WTC11 (cell line): ENCODE results near the gene ERGIC3. TPM values are rescaled to one million over a fixed set of nuclear protein-coding genes. Genes with fewer than 3 reads are reported as not detected.

Source experiments
- ATAC-seq: fragments of 200-7000 bp; cut with Tn5 transposase; 2 replicates; pipeline ENCODE4 v1.10.0; 2021; ENCODE audit warnings: mild to moderate bottlenecking, moderate library complexity
- CTCF ChIA-PET: fragments of 300-600 bp; sonication (Branson Sonifier 250); formaldehyde crosslinking; loops from one replicate; lab custom pipeline; 2021; ENCODE audit warnings: antibody characterized with exemption; lab: Charles Lee
- POLR2A ChIA-PET: fragments of 350-600 bp; sonication (Branson Sonifier 250); formaldehyde crosslinking; loops from one replicate; lab custom pipeline; 2021; ENCODE audit warnings: antibody characterized with exemption; lab: Charles Lee
- DNase-seq: peaks from one replicate; pipeline ENCODE4 v3.0.0; 2021; ENCODE audit warnings: low spot score
- H3K27ac Mint-ChIP-seq: 2 replicates; pipeline ENCODE4 v1.8.0; 2021; ENCODE audit warnings: mixed read lengths
- H3K27me3 Mint-ChIP-seq: 2 replicates; pipeline ENCODE4 v1.8.0; 2021; ENCODE audit warnings: low read depth, mild to moderate bottlenecking, moderate library complexity, mixed read lengths
- H3K36me3 Mint-ChIP-seq: 2 replicates; pipeline ENCODE4 v1.8.0; 2021; ENCODE audit warnings: mixed read lengths
- H3K4me1 Mint-ChIP-seq: 2 replicates; pipeline ENCODE4 v1.8.0; 2022; ENCODE audit warnings: mixed read lengths
- H3K4me3 Mint-ChIP-seq: 2 replicates; pipeline ENCODE4 v1.8.0; 2021; ENCODE audit warnings: mild to moderate bottlenecking, moderate library complexity, mixed read lengths
- H3K9me3 Mint-ChIP-seq: 2 replicates; pipeline ENCODE4 v1.8.0; 2021; ENCODE audit warnings: mixed read lengths
- ATF1 ChIP-seq: sonication (generic); formaldehyde crosslinking; IDR thresholded peaks from 2 replicates; pipeline ENCODE4 v1.8.1; 2023; ENCODE audit warnings: mild to moderate bottlenecking, moderate library complexity, missing genetic modification reagents
- CREB1 ChIP-seq: sonication (generic); formaldehyde crosslinking; IDR thresholded peaks from 2 replicates; pipeline ENCODE4 v1.8.0; 2023; ENCODE audit warnings: mild to moderate bottlenecking, missing genetic modification reagents
- EMX1 ChIP-seq: fragments of 250-450 bp; sonication (Bioruptor Pico); IDR thresholded peaks from 2 replicates; pipeline ENCODE4 v1.8.0; 2021; ENCODE audit warnings: mild to moderate bottlenecking
- HMGA2 ChIP-seq: fragments of 250-450 bp; sonication (Bioruptor Pico); IDR thresholded peaks from 2 replicates; pipeline ENCODE4 v1.4.0; 2021; ENCODE audit warnings: mild to moderate bottlenecking, moderate library complexity
- JAZF1 ChIP-seq: fragments of 250-450 bp; sonication (Bioruptor Pico); IDR thresholded peaks from 2 replicates; pipeline ENCODE4 v1.9.0; 2021; ENCODE audit warnings: moderate library complexity, mild to moderate bottlenecking, inconsistent platforms
- MXD4 ChIP-seq: fragments of 250-450 bp; sonication (Bioruptor Pico); IDR thresholded peaks from 2 replicates; pipeline ENCODE4 v1.8.0; 2021; ENCODE audit warnings: mild to moderate bottlenecking, moderate library complexity, borderline replicate concordance
- NR1H2 ChIP-seq: sonication (generic); formaldehyde crosslinking; IDR thresholded peaks from 2 replicates; pipeline ENCODE4 v1.9.0; 2021; ENCODE audit warnings: mild to moderate bottlenecking, moderate library complexity, missing genetic modification reagents
- RELA ChIP-seq: sonication (generic); formaldehyde crosslinking; IDR thresholded peaks from 2 replicates; pipeline ENCODE4 v1.8.1; 2022; ENCODE audit warnings: missing genetic modification reagents, mild to moderate bottlenecking, borderline replicate concordance
- ZNF263 ChIP-seq: sonication (generic); formaldehyde crosslinking; IDR thresholded peaks from 2 replicates; pipeline ENCODE4 v1.8.1; 2022; ENCODE audit warnings: low read depth, mild to moderate bottlenecking, moderate library complexity, missing genetic modification reagents
- ZNF317 ChIP-seq: sonication (generic); formaldehyde crosslinking; IDR thresholded peaks from 2 replicates; pipeline ENCODE4 v1.8.1; 2023; ENCODE audit warnings: low read depth, mild to moderate bottlenecking, moderate library complexity, missing genetic modification reagents, borderline replicate concordance
- ZNF396 ChIP-seq: fragments of 250-450 bp; sonication (Bioruptor Pico); IDR thresholded peaks from 2 replicates; pipeline ENCODE4 v1.8.0; 2021; ENCODE audit warnings: mild to moderate bottlenecking, moderate library complexity, borderline replicate concordance
- ZNF671 ChIP-seq: fragments of 250-450 bp; sonication (Bioruptor Pico); IDR thresholded peaks from 2 replicates; pipeline ENCODE4 v1.8.0; 2021; ENCODE audit warnings: mild to moderate bottlenecking
- total RNA-seq: library from RNA; stranded (reverse); gene quantifications from 3 replicates; pipeline ENCODE4 v1.2.3, GENCODE V29; 2021
- TF ChIP-seq, protein P1 (sequence below): fragments of 200-600 bp; IDR thresholded peaks from 2 replicates; pipeline ENCODE4 v1.8.0; 2022; ENCODE audit warnings: antibody characterized with exemption
- TF ChIP-seq, protein P2 (sequence below): sonication (generic); formaldehyde crosslinking; IDR thresholded peaks from 2 replicates; pipeline ENCODE4 v1.8.0; 2022; ENCODE audit warnings: mild to moderate bottlenecking, missing genetic modification reagents
- TF ChIP-seq, protein P3 (sequence below): sonication (generic); formaldehyde crosslinking; conservative IDR thresholded peaks from 2 replicates; pipeline ENCODE4 v1.8.1; 2022; ENCODE audit warnings: mild to moderate bottlenecking, missing genetic modification reagents
- TF ChIP-seq, protein P4 (sequence below): sonication (generic); formaldehyde crosslinking; IDR thresholded peaks from 2 replicates; pipeline ENCODE4 v1.8.0; 2022; ENCODE audit warnings: missing genetic modification reagents
- TF ChIP-seq, protein P5 (sequence below): sonication (generic); formaldehyde crosslinking; IDR thresholded peaks from 2 replicates; pipeline ENCODE4 v1.8.0; 2023; ENCODE audit warnings: mild to moderate bottlenecking, missing genetic modification reagents
- TF ChIP-seq, protein P6 (sequence below): fragments of 250-450 bp; sonication (Bioruptor Pico); conservative IDR thresholded peaks from 2 replicates; pipeline ENCODE4 v1.9.0; 2021; ENCODE audit warnings: mild to moderate bottlenecking
- TF ChIP-seq, protein P7 (sequence below): sonication (generic); formaldehyde crosslinking; IDR thresholded peaks from 2 replicates; pipeline ENCODE4 v1.8.0; 2022; ENCODE audit warnings: mild to moderate bottlenecking, missing genetic modification reagents
- TF ChIP-seq, protein P8 (sequence below): fragments of 250-450 bp; sonication (Bioruptor Pico); IDR thresholded peaks from 2 replicates; pipeline ENCODE4 v2.1.2; 2022; ENCODE audit warnings: mild to moderate bottlenecking, moderate library complexity

ERGIC3 gene
- total RNA-seq, 1 experiment from 2014 or later, result 168 TPM

DNA sequence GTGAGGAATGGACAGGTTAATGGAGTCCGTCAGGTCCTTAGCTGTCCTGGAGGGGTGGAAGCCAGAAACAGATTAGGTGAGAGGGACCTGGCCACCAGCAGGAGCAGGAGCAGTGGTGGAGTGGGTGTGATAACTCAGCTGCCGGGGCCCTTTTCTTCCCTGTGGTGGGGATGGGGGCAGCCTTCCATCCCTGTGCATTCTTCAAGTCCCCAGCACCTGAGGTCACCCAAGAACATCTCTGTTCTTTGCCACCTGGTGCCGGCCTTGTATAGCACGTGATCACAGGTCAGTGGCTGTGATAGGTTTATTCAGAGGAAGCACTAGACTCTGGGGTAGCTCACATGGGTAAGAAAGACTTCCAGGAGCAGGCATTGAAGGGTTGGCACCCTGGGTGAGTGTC is 16.6 kb downstream of the ERGIC3 start:
- CTCF ChIA-PET, result interaction anchor here (0.9 kb wide), 1 partner anchor 58 kb away, joined by 4 read pairs; no protein-coding TSS in a partner anchor
- H3K9me3 Mint-ChIP-seq, result no peaks in the 10 kb centered on the region
- peaks cover 14% of the 10 kb centered on the region; the same call in 1 of the 2 replicates for H3K4me1 Mint-ChIP-seq
- H3K4me3 Mint-ChIP-seq, result no peak overlapping the region
- POLR2A ChIA-PET, result no interaction called here
- H3K36me3 Mint-ChIP-seq, result peaks cover 23% of the 10 kb centered on the region
- H3K27me3 Mint-ChIP-seq, result no peaks in the 10 kb centered on the region
- TF ChIP-seq, protein P1, sequence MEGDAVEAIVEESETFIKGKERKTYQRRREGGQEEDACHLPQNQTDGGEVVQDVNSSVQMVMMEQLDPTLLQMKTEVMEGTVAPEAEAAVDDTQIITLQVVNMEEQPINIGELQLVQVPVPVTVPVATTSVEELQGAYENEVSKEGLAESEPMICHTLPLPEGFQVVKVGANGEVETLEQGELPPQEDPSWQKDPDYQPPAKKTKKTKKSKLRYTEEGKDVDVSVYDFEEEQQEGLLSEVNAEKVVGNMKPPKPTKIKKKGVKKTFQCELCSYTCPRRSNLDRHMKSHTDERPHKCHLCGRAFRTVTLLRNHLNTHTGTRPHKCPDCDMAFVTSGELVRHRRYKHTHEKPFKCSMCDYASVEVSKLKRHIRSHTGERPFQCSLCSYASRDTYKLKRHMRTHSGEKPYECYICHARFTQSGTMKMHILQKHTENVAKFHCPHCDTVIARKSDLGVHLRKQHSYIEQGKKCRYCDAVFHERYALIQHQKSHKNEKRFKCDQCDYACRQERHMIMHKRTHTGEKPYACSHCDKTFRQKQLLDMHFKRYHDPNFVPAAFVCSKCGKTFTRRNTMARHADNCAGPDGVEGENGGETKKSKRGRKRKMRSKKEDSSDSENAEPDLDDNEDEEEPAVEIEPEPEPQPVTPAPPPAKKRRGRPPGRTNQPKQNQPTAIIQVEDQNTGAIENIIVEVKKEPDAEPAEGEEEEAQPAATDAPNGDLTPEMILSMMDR, result no peak
- TF ChIP-seq, protein P2, sequence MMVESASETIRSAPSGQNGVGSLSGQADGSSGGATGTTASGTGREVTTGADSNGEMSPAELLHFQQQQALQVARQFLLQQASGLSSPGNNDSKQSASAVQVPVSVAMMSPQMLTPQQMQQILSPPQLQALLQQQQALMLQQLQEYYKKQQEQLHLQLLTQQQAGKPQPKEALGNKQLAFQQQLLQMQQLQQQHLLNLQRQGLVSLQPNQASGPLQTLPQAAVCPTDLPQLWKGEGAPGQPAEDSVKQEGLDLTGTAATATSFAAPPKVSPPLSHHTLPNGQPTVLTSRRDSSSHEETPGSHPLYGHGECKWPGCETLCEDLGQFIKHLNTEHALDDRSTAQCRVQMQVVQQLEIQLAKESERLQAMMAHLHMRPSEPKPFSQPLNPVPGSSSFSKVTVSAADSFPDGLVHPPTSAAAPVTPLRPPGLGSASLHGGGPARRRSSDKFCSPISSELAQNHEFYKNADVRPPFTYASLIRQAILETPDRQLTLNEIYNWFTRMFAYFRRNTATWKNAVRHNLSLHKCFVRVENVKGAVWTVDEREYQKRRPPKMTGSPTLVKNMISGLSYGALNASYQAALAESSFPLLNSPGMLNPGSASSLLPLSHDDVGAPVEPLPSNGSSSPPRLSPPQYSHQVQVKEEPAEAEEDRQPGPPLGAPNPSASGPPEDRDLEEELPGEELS, result no peak
- TF ChIP-seq, protein P3, sequence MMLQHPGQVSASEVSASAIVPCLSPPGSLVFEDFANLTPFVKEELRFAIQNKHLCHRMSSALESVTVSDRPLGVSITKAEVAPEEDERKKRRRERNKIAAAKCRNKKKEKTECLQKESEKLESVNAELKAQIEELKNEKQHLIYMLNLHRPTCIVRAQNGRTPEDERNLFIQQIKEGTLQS (CRISPR knock-in tag), result no peak
- TF ChIP-seq, protein P4, sequence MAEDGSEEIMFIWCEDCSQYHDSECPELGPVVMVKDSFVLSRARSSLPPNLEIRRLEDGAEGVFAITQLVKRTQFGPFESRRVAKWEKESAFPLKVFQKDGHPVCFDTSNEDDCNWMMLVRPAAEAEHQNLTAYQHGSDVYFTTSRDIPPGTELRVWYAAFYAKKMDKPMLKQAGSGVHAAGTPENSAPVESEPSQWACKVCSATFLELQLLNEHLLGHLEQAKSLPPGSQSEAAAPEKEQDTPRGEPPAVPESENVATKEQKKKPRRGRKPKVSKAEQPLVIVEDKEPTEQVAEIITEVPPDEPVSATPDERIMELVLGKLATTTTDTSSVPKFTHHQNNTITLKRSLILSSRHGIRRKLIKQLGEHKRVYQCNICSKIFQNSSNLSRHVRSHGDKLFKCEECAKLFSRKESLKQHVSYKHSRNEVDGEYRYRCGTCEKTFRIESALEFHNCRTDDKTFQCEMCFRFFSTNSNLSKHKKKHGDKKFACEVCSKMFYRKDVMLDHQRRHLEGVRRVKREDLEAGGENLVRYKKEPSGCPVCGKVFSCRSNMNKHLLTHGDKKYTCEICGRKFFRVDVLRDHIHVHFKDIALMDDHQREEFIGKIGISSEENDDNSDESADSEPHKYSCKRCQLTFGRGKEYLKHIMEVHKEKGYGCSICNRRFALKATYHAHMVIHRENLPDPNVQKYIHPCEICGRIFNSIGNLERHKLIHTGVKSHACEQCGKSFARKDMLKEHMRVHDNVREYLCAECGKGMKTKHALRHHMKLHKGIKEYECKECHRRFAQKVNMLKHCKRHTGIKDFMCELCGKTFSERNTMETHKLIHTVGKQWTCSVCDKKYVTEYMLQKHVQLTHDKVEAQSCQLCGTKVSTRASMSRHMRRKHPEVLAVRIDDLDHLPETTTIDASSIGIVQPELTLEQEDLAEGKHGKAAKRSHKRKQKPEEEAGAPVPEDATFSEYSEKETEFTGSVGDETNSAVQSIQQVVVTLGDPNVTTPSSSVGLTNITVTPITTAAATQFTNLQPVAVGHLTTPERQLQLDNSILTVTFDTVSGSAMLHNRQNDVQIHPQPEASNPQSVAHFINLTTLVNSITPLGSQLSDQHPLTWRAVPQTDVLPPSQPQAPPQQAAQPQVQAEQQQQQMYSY, result no peak
- TF ChIP-seq MXD4, result no peak
- H3K27ac Mint-ChIP-seq, result no peak overlapping the region
- DNase-seq (no peak), ATAC-seq (no peak)

DNA sequence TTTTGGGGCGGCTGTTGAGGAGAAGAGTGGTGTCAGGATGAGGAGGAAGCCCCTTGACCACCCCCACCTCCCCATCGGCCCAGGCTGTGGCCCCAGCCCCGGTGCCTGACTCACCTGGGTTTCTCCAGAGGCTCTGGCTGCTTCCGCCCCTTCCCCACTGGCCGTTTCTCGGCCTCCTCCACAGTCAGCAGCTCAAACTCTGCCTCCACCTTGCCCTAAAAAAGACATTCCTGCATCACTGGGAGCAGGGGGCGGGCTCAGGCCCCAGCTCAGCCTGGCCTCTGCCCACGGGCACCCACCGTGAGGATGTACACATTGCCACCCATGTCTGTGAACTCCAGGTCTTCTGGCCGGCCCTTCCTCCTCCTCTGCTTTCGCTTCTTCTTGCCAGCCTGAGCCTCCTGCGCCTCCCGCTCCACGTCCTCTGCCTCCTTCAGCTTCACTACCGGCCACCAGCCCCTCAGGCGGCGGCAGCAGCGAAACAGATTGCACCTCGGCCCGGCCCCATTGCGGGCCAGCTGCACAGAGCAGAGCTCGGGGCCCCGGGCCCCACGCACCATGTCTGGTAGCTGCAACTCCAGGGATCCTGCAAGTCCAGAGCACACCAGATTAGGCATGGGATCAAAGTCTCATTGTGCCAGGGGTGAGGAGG is 17.3 kb downstream of the ERGIC3 start:
- Mint-ChIP-seq H3K27ac (no peak overlapping the region), H3K36me3 (peaks cover 23% of the 10 kb centered on the region), H3K9me3 (no peaks in the 10 kb centered on the region), H3K4me3 (no peak overlapping the region), H3K4me1 (peaks cover 14% of the 10 kb centered on the region; the same call in 1 of the 2 replicates), H3K27me3 (no peaks in the 10 kb centered on the region)
- POLR2A ChIA-PET, result interaction anchor here (1.3 kb wide), 1 partner anchor 17 kb away, joined by 5 read pairs; the partner anchor contains the start of gene ERGIC3
- ATAC-seq (no peak), DNase-seq (no peak)
- TF ChIP-seq ZNF671 (CRISPR knock-in tag) (no peak), ZNF317 (CRISPR knock-in tag) (no peak), HMGA2 (CRISPR knock-in tag) (no peak), NR1H2 (CRISPR knock-in tag) (no peak), CREB1 (CRISPR knock-in tag) (no peak), ZNF396 (CRISPR knock-in tag) (no peak), ZNF263 (no peak), RELA (CRISPR knock-in tag) (no peak), ATF1 (no peak), EMX1 (CRISPR knock-in tag) (no peak), JAZF1 (CRISPR knock-in tag) (no peak)
- TF ChIP-seq, protein P5, sequence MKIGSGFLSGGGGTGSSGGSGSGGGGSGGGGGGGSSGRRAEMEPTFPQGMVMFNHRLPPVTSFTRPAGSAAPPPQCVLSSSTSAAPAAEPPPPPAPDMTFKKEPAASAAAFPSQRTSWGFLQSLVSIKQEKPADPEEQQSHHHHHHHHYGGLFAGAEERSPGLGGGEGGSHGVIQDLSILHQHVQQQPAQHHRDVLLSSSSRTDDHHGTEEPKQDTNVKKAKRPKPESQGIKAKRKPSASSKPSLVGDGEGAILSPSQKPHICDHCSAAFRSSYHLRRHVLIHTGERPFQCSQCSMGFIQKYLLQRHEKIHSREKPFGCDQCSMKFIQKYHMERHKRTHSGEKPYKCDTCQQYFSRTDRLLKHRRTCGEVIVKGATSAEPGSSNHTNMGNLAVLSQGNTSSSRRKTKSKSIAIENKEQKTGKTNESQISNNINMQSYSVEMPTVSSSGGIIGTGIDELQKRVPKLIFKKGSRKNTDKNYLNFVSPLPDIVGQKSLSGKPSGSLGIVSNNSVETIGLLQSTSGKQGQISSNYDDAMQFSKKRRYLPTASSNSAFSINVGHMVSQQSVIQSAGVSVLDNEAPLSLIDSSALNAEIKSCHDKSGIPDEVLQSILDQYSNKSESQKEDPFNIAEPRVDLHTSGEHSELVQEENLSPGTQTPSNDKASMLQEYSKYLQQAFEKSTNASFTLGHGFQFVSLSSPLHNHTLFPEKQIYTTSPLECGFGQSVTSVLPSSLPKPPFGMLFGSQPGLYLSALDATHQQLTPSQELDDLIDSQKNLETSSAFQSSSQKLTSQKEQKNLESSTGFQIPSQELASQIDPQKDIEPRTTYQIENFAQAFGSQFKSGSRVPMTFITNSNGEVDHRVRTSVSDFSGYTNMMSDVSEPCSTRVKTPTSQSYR (CRISPR knock-in tag), result no peak
- TF ChIP-seq, protein P6, sequence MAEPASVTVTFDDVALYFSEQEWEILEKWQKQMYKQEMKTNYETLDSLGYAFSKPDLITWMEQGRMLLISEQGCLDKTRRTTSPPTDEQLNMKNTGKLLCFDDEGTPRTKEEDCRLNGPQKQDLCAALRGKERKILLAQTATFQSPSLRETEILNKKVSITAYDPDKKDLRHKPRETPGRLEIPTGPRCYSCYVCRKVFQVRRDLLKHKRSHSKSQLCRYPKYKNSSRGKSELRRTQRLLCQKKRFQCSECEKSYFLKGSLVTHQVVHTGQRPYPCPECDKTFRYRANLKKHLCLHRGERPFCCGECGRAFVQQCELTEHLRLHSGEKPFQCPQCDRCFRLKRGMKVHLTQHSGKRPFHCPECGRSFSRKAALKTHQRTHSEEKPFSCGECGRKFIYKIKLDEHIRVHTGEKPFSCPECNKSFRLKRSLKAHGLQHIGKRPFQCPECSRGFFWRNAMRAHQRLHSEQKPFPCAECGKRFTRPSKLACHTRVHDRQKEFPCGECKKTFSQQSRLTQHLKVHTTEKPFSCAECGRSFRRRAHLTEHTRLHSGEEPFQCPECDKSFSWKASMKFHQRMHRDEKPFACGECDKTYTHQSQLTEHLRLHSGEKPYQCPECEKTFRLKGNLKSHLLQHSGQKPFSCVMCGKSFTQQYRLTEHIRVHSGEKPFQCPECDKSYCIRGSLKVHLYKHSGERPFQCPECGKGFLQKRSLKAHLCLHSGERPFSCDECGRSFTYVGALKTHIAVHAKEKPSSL (CRISPR knock-in tag), result no peak
- TF ChIP-seq, protein P7, sequence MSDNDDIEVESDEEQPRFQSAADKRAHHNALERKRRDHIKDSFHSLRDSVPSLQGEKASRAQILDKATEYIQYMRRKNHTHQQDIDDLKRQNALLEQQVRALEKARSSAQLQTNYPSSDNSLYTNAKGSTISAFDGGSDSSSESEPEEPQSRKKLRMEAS, result no peak
- TF ChIP-seq, protein P8, sequence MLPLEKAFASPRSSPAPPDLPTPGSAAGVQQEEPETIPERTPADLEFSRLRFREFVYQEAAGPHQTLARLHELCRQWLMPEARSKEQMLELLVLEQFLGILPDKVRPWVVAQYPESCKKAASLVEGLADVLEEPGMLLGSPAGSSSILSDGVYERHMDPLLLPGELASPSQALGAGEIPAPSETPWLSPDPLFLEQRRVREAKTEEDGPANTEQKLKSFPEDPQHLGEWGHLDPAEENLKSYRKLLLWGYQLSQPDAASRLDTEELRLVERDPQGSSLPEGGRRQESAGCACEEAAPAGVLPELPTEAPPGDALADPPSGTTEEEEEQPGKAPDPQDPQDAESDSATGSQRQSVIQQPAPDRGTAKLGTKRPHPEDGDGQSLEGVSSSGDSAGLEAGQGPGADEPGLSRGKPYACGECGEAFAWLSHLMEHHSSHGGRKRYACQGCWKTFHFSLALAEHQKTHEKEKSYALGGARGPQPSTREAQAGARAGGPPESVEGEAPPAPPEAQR (CRISPR knock-in tag), result no peak
- CTCF ChIA-PET, result interaction anchor here (0.9 kb wide), 1 partner anchor 58 kb away, joined by 4 read pairs; no protein-coding TSS in a partner anchor
